Renal pelvis (tissue), 4 donors: ENCODE results near the gene FBL. TPM values are rescaled to one million over a fixed set of nuclear protein-coding genes. Genes with fewer than 3 reads are reported as not detected.
A peak's percentile ranks its signal among the peaks of the same experiment; 100 is the strongest.

ENCODE experiments used
- DNase-seq: peaks from one replicate; pipeline ENCODE4 v3.0.0-alpha.2; 2013
- polyA plus RNA-seq, 3 donors: library from polyadenylated mRNA; unstranded; fragments of 120-200 nt; gene quantifications; one replicate each; pipeline ENCODE4 v1.2.1, GENCODE V29; 2013; ENCODE audit not compliant: insufficient read length in 3 of 3

FBL gene
- polyA plus RNA-seq, 3 donors, result 328 to 373 (median 335) TPM

GRCh38 chr19:39846678-39847486 is 703 bp upstream of the FBL start:
- DNase-seq, result no peak

DNA sequence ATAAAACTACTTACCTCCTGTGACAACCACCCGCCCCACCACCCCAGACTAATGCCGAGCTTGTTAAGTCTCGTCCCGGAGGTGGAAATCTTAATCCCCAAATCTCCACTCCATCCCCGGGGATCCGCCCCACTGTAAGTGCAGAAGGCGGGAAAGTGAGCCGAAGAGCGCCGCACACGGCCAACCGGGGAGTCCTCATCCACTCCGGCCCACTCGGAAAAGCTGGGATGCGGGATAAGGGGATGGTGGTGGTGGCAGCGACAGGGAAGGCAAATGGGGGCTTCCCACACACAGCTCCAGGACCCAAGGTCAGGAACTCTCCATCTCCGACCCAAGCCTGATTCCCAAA is 621 bp downstream of the FBL start:
- peak; percentile 26 for DNase-seq

- DNase-seq, result no peak
Observed at GRCh38 chr19:39845172-39845571, 1.0 kb downstream of the FBL start.

DNA sequence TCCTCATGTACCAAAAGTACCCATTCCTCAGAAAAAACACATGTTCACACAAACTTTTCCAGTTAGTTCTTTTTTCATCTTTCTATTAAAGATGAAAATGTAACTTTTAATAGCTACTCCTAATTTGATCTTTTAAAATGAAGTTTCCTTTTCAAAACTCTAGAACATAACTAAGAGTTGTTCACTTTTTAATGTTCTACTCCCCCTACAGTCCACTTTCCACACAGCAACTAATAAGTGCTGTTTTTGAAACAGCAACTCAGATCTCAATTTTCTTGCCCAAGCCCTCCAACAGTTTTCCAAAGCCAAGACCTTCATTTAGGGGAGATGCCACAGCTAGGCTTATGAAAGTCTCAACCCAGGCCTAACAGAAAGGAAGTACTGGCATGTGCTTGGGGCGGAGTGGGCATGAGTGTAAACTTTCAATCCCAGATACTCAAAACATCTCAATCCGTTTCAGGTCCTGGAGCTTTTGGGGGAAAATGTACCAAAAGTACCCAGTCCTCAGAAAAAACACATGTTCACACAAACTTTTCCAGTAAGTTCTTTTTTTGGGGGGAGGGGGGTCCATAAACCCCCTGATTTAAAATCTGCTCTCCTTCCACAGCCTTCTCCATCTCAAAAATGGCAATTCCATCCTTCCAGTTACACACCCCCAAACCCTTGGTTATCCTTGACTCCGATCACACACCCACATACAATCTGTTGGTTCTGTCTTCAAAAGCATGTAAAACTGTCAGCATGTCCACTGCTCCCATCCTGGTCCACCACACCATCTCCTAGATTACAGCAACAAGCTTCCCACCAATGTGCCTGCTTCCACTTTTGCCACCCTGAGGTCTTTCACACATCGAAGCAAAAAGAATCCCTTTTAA is 2.0 kb downstream of the FBL start:
- peak; percentile 43 for DNase-seq

GRCh38 chr19:39842693-39843435 is 3.3 kb downstream of the FBL start:
- DNase-seq, result no peak

DNA sequence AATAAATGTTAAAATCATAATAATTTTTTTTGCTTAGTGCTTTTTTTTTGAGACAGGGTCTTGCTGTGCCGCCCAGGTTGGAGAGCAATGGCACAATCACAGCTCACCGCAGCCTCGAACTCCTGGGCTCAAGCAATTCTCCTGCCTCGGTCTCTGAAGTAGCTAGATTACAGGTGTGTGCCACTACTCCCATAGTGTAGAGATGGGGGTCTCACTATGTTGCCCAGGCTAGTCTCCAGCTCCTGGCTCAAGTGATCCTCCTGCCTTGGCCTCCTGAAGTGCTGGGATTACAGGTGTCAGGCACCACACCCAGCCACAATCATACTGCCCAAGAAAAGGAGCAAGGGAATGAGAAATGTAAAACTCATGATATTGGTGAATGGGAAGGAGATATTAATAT is 5.1 kb downstream of the FBL start:
- no peak for DNase-seq

DNA sequence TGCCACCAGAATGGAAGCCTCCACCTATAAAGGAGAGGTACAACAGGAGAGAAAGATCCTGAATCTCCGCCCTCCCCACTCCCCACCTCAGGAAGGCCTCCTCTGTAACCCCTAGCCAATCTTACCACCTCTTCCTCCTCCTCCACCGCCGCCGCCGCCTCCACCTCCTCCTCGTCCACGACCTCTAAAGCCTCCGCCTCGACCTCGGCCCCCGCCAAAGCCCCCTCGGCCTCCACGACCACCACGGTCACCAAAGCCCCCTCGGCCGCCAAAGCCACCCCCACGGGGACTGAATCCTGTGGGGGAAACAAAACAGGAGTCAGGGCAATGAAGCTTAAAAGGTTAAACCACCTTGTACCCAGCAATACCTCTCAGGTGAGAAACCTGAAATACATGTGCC is 5.7 kb downstream of the FBL start:
- DNase-seq, result no peak

GRCh38 chr19:39839678-39840327 is 6.4 kb downstream of the FBL start:
- no peak for DNase-seq

GRCh38 chr19:39838569-39838968 is 7.6 kb downstream of the FBL start:
- no peak for DNase-seq

- DNase-seq, result no peak
Observed at GRCh38 chr19:39837978-39838377, 8.2 kb downstream of the FBL start.

GRCh38 chr19:39834287-39834841 is 11.8 kb downstream of the FBL start:
- no peak for DNase-seq

DNA sequence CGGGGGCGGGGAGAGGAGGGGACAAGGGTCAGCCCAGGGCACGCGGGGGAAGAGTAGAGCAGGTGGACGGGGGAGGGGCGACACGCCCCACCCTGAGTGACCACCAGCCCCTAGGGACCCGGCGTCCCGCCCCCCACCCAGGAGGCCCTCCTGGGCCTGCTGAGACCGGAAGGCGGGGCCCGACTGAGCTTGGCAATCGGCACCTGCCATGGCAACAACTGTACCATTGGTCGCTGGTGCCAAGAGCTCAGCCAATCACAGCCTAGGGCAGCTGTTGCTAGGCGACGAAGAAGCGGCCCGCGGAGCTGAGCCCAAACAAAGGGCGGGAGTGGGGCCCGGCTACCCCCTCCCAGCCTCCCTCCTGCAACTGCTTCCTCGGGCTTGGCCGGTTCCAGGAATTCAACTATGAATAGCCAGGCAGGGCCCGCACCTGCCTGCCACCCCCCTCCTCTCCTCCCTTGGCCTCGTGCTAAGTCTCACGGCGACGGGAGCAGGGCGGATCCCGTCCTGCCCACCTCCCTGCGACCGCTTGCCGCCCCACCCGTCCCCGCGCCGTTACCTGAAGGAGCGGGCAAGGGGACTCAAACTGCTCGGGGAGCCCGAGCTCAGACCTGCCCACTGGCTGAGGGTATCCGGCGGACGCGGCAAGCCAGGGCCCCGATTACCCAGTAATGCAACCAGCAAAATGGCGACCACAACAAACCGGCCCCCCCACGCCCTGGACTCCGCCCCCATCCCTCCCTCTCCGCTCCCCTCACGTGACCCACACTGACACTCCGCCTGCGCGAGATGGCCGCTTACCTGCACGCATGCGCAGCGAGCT is 12.5 kb downstream of the FBL start, which contains the start of gene DYRK1B:
Gene DYRK1B, minus strand, starts transcription at position 699 of the 823 bp plus-strand sequence. CDS start 2,295 bp downstream, outside the sequence.
- DNase-seq, result peak; percentile 97

DNA sequence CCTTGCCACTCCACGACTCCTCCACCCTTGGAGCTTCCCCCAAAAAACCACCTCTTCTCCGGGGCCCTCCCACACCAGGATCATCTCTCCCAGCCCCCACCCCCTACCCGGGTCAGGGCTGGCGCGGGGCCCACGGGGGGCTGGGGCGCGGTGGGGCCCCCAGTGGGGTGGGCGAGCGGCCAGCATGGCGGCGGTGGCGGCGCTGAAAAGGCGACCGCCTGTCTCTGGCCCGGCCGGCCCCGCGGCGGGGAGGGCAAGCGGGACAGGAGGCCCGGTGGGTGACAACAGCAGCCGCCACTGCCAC is 13.1 kb downstream of the FBL start:
- DNase-seq, result no peak

- no peak for DNase-seq
Observed at GRCh38 chr19:39832341-39833083, 13.7 kb downstream of the FBL start.

GRCh38 chr19:39831679-39832078 is 14.5 kb downstream of the FBL start:
- DNase-seq, result no peak

DNA sequence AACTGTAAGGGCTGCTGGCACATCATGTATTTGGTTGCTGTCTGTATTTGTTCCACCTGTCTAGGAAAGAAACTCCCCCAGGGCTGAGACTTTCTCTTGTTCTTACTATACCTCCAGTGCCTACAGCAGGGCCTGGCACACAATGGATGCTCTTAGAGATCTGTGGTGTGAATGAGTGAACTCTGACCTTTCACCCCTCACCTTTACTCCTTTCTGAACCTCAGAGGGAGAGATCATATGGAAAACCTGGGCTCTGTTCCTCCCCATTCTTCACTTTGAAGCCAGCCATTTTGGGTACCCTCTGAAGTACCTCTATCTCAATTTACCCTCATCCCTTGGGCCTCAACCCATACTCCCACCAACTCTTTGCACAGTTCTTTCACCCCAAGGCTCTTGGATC is 15.3 kb downstream of the FBL start:
- no peak for DNase-seq

- no peak for DNase-seq
Observed at GRCh38 chr19:39830406-39830805, 15.8 kb downstream of the FBL start.

GRCh38 chr19:39829702-39830275 is 16.4 kb downstream of the FBL start:
- DNase-seq, result no peak

DNA sequence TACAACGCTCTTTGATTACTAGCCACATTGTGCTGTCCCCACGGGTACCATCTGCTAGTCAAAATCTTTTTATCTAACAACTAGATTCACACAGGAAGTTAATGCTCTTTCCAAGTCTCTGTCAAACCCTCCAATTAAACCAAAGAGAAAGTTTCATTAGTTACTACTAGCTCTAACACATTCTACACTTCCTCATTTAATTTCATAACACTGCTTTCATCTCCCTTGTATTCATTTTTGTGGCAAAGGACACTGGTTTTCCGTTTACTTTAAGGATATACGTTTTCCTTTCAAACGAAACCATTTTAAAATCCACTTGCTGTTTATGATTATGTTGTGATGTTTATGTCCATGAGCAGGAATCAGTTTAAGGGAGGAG is 17.5 kb downstream of the FBL start:
- no peak for DNase-seq
